ENCODE results near the gene CFAP57.

The CFAP57 gene

DNA sequence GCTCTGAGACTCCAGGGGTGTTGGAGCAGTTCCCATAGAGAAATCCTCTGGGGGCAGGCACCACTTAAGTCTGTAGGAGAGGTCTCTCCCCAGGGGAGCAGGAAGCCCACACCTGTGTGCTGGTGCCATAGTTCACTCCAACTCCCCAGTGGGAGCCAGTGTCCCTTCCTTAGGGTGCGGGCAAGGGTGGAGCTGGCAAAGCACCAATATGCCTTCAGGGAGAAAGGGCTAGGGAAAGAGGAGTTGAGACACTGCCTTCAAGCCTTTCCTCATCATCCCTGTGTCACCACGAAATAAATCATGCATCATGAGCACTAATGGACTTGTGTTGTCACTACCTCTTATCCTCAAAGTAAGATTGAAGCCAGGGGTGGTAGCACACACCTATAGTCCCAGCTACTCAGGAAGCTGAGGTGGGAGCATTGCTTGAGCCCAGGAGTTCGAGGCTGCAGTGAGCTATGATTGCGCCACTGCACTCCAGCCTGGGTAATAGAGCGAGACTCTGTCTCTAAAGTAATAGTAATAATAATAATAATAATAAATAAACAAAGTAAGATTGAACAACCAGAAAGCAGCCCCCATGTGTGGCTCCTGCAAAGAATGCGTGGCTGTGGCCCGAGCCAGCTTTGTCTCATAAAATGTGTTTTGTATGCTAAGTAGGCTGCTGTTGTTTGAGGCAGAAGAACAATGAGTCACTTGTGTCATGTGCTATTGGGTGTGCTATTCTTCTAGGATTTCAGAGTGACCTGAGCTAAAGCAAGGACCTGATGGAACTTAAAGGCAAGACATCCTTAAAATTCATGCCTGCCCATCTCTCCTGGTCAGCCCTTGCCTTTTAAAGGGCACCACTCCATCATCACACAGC, 122.0 kb downstream of the CFAP57 start:
- DNase-seq (ENCODE audit: extremely low read depth, low read depth), result no peak
- TF ChIP-seq, protein P1, sequence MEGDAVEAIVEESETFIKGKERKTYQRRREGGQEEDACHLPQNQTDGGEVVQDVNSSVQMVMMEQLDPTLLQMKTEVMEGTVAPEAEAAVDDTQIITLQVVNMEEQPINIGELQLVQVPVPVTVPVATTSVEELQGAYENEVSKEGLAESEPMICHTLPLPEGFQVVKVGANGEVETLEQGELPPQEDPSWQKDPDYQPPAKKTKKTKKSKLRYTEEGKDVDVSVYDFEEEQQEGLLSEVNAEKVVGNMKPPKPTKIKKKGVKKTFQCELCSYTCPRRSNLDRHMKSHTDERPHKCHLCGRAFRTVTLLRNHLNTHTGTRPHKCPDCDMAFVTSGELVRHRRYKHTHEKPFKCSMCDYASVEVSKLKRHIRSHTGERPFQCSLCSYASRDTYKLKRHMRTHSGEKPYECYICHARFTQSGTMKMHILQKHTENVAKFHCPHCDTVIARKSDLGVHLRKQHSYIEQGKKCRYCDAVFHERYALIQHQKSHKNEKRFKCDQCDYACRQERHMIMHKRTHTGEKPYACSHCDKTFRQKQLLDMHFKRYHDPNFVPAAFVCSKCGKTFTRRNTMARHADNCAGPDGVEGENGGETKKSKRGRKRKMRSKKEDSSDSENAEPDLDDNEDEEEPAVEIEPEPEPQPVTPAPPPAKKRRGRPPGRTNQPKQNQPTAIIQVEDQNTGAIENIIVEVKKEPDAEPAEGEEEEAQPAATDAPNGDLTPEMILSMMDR (IDR thresholded peaks at IDR 0.05; ENCODE audit: low read depth, low read length), result no peak

GRCh38 chr1:43294761-43295160, 122.6 kb downstream of the CFAP57 start:
- TF ChIP-seq, protein P1 (IDR thresholded peaks at IDR 0.05; ENCODE audit: low read depth, low read length), result no peak
- DNase-seq (ENCODE audit: extremely low read depth, low read depth), result no peak

GRCh38 chr1:43296207-43296606, 124.1 kb downstream of the CFAP57 start:
- DNase-seq (ENCODE audit: extremely low read depth, low read depth), result no peak
- TF ChIP-seq, protein P1 (IDR thresholded peaks at IDR 0.05; ENCODE audit: low read depth, low read length), result no peak

DNA sequence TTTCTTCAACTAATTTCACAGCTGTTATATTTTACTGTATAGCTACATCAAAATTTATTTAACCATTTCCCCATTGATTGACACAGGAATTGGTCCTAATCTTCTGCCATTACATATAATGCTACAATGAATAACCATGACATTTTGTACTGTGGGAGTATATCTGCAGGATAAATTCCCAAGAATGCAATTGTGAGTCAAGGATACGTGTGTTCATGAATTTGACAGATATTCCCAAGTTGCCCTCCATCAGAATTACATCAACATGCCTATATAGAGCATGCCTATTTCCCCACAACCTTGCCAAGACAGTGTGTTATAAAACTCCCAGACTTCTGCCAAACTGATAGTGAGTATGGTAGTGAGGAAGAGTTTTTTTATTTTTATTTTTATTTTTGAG, 125.9 kb downstream of the CFAP57 start:
- TF ChIP-seq, protein P1 (IDR thresholded peaks at IDR 0.05; ENCODE audit: low read depth, low read length), result no peak
- no peak for DNase-seq (ENCODE audit: extremely low read depth, low read depth)

DNA sequence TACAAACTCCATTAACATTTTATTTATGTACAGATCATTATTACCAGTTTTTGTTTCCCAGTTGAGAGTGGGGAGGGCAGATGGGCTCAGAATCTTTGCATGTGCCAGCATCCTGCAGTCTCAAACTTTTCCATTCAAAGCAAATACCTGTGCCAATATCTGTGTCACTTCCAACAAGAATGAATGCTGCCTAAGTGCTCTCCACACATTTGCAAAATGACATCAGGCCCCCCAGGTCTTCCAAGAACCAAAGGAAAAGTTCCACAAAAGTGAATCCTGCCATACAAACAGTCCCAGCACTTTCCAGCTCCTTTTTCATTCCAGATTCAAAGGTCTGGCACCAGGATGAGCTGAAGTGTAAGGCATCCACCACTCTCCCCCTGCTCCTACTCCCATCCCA, 127.0 kb downstream of the CFAP57 start:
- TF ChIP-seq, protein P1 (IDR thresholded peaks at IDR 0.05; ENCODE audit: low read depth, low read length), result no peak
- no peak for DNase-seq (ENCODE audit: extremely low read depth, low read depth)

DNA sequence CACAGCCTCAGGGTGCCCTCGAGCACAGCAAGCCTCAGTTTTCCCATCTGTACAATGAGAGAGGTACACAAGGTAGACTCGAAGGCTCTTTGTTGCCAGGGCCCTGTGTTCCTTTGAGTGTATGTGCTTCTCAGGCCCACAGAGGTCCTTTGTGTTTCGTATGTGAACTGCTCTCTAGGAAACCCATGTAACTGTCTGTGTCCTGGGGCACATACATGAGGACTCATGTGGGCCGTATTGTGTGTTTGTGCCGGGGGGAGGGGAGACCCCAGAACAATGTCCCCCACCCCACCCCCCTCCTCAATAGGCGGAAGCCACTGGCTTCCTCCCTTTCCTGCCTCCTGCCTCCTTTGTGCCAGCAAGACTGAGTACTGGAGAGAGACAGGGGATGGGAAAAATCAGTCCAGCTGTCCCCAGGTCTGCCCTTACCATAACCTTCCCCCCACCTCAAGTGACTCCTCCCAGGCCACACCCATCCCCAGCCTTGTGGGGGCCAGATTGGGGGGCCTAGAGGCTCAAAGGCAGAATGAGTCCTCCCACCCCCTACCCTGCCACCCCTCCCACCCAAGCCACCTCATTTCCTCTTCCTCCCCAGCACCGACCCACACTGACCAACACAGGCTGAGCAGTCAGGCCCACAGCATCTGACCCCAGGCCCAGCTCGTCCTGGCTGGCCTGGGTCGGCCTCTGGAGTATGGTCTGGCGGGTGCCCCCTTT, 128.4 kb downstream of the CFAP57 start, which contains the start of gene TIE1:
TSS of gene TIE1 (plus strand) at position 605 of the 717 bp plus-strand sequence. CDS start at position 695, 90 bp downstream.
- TF ChIP-seq, protein P1 (IDR thresholded peaks at IDR 0.05; ENCODE audit: low read depth, low read length), result no peak
- DNase-seq (ENCODE audit: extremely low read depth, low read depth), result no peak

GRCh38 chr1:43302201-43302600, 130.1 kb downstream of the CFAP57 start:
- TF ChIP-seq, protein P1 (IDR thresholded peaks at IDR 0.05; ENCODE audit: low read depth, low read length), result no peak
- no peak for DNase-seq (ENCODE audit: extremely low read depth, low read depth)

Data from AG09319 (cell line).